ENCODE measurements around the gene ZNF407.

ZNF407 gene

DNA sequence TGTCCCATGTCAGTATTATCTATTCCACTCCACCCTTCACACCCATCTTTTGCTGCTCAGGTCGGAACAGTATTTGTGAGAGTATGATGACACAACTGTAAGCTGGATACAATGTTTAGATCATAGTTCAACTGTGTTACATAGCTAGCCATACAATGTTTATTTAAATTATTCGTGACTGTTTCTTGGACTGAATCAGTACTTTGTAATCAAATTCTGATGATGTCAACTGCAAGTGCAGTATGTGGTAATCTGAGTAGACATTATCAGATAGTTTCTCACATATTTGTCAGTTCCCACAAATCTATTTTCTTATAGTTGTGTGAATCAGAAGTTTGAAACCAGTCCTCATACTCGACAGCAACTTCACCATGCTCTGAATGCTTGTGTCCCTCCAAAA lies 177.6 kb downstream of the ZNF407 start:
- peak; percentile 80 for ATAC-seq
- TF ChIP-seq TCF4 (CRISPR knock-in tag; IDR thresholded peaks at IDR 0.05; ENCODE audit: borderline replicate concordance) (no peak), ISL1 (CRISPR knock-in tag; IDR thresholded peaks at IDR 0.05) (no peak), ZNF565 (CRISPR knock-in tag; conservative IDR thresholded peaks at IDR 0.05; ENCODE audit: low read depth) (no peak), OSR1 (CRISPR knock-in tag; IDR thresholded peaks at IDR 0.05) (no peak), ZC3H10 (CRISPR knock-in tag; IDR thresholded peaks at IDR 0.05) (no peak), ZNF8 (CRISPR knock-in tag; IDR thresholded peaks at IDR 0.05) (no peak), ESRRG (CRISPR knock-in tag; IDR thresholded peaks at IDR 0.05) (no peak), GLIS3 (CRISPR knock-in tag; IDR thresholded peaks at IDR 0.05) (no peak), RARB (CRISPR knock-in tag; IDR thresholded peaks at IDR 0.05) (no peak), PPARA (CRISPR knock-in tag; IDR thresholded peaks at IDR 0.05; ENCODE audit: borderline replicate concordance) (no peak), CSDC2 (CRISPR knock-in tag; IDR thresholded peaks at IDR 0.05) (no peak), ZNF70 (CRISPR knock-in tag; IDR thresholded peaks at IDR 0.05) (no peak), ZFP3 (CRISPR knock-in tag; IDR thresholded peaks at IDR 0.05) (no peak), TOX (CRISPR knock-in tag; IDR thresholded peaks at IDR 0.05; ENCODE audit: borderline replicate concordance) (no peak)
- TF ChIP-seq, protein P1, sequence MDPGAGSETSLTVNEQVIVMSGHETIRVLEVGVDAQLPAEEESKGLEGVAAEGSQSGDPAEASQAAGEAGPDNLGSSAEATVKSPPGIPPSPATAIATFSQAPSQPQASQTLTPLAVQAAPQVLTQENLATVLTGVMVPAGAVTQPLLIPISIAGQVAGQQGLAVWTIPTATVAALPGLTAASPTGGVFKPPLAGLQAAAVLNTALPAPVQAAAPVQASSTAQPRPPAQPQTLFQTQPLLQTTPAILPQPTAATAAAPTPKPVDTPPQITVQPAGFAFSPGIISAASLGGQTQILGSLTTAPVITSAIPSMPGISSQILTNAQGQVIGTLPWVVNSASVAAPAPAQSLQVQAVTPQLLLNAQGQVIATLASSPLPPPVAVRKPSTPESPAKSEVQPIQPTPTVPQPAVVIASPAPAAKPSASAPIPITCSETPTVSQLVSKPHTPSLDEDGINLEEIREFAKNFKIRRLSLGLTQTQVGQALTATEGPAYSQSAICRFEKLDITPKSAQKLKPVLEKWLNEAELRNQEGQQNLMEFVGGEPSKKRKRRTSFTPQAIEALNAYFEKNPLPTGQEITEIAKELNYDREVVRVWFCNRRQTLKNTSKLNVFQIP (CRISPR knock-in tag; IDR thresholded peaks at IDR 0.05; ENCODE audit: borderline replicate concordance, low read depth) = no peak
- TF ChIP-seq, protein P2, sequence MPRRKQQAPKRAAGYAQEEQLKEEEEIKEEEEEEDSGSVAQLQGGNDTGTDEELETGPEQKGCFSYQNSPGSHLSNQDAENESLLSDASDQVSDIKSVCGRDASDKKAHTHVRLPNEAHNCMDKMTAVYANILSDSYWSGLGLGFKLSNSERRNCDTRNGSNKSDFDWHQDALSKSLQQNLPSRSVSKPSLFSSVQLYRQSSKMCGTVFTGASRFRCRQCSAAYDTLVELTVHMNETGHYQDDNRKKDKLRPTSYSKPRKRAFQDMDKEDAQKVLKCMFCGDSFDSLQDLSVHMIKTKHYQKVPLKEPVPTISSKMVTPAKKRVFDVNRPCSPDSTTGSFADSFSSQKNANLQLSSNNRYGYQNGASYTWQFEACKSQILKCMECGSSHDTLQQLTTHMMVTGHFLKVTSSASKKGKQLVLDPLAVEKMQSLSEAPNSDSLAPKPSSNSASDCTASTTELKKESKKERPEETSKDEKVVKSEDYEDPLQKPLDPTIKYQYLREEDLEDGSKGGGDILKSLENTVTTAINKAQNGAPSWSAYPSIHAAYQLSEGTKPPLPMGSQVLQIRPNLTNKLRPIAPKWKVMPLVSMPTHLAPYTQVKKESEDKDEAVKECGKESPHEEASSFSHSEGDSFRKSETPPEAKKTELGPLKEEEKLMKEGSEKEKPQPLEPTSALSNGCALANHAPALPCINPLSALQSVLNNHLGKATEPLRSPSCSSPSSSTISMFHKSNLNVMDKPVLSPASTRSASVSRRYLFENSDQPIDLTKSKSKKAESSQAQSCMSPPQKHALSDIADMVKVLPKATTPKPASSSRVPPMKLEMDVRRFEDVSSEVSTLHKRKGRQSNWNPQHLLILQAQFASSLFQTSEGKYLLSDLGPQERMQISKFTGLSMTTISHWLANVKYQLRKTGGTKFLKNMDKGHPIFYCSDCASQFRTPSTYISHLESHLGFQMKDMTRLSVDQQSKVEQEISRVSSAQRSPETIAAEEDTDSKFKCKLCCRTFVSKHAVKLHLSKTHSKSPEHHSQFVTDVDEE (CRISPR knock-in tag; IDR thresholded peaks at IDR 0.05) = no peak
- TF ChIP-seq, protein P3, sequence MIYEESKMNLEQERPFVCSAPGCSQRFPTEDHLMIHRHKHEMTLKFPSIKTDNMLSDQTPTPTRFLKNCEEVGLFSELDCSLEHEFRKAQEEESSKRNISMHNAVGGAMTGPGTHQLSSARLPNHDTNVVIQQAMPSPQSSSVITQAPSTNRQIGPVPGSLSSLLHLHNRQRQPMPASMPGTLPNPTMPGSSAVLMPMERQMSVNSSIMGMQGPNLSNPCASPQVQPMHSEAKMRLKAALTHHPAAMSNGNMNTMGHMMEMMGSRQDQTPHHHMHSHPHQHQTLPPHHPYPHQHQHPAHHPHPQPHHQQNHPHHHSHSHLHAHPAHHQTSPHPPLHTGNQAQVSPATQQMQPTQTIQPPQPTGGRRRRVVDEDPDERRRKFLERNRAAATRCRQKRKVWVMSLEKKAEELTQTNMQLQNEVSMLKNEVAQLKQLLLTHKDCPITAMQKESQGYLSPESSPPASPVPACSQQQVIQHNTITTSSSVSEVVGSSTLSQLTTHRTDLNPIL (CRISPR knock-in tag; IDR thresholded peaks at IDR 0.05; ENCODE audit: low read depth) = no peak

DNA sequence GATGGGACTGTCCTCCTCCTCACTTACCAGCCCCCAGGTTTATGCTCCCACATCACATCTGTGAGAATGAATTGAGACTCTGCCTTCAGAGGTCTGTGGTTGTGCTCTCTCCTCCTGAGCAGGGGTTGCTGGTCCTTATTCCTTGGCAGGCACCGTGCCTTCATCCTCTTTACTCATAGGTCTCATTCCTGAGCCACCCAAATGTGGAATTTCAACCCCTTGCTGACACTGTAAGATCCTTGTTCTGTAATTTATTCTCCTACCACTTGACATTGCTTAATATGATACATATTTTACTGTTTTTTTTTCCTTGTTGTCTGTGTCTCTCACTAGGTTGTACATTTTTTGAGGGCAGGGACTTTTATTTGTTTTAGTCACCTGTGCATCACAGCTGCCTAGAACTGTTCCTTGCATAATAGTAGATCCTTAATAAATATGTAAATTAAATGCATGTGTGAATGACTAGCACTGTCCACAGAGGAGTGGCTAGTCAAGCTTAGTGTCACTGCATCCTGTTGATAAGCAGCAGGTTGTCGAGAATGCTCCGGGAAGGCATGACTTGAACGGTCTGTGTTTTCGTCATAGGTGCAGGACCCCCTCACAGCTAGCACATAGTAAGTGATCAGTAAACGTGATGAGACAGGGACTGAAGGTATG lies 180.6 kb downstream of the ZNF407 start:
- no peak; the same call in 2 of the 3 replicates for ATAC-seq
- TF ChIP-seq OSR1 (CRISPR knock-in tag; IDR thresholded peaks at IDR 0.05) = no peak
- no peak for TF ChIP-seq ZFP3 (CRISPR knock-in tag; IDR thresholded peaks at IDR 0.05)
- TF ChIP-seq, protein P4, sequence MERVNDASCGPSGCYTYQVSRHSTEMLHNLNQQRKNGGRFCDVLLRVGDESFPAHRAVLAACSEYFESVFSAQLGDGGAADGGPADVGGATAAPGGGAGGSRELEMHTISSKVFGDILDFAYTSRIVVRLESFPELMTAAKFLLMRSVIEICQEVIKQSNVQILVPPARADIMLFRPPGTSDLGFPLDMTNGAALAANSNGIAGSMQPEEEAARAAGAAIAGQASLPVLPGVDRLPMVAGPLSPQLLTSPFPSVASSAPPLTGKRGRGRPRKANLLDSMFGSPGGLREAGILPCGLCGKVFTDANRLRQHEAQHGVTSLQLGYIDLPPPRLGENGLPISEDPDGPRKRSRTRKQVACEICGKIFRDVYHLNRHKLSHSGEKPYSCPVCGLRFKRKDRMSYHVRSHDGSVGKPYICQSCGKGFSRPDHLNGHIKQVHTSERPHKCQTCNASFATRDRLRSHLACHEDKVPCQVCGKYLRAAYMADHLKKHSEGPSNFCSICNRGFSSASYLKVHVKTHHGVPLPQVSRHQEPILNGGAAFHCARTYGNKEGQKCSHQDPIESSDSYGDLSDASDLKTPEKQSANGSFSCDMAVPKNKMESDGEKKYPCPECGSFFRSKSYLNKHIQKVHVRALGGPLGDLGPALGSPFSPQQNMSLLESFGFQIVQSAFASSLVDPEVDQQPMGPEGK (CRISPR knock-in tag; IDR thresholded peaks at IDR 0.05; ENCODE audit: borderline replicate concordance) = no peak
- no peak for TF ChIP-seq ZFP30 (CRISPR knock-in tag; IDR thresholded peaks at IDR 0.05)
- TF ChIP-seq, protein P5, sequence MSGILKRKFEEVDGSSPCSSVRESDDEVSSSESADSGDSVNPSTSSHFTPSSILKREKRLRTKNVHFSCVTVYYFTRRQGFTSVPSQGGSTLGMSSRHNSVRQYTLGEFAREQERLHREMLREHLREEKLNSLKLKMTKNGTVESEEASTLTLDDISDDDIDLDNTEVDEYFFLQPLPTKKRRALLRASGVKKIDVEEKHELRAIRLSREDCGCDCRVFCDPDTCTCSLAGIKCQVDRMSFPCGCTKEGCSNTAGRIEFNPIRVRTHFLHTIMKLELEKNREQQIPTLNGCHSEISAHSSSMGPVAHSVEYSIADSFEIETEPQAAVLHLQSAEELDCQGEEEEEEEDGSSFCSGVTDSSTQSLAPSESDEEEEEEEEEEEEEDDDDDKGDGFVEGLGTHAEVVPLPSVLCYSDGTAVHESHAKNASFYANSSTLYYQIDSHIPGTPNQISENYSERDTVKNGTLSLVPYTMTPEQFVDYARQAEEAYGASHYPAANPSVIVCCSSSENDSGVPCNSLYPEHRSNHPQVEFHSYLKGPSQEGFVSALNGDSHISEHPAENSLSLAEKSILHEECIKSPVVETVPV (CRISPR knock-in tag; IDR thresholded peaks at IDR 0.05) = no peak
- TF ChIP-seq RARB (CRISPR knock-in tag; IDR thresholded peaks at IDR 0.05) = no peak
- TF ChIP-seq ZNF70 (CRISPR knock-in tag; IDR thresholded peaks at IDR 0.05) = no peak
- TF ChIP-seq, protein P2 (CRISPR knock-in tag; IDR thresholded peaks at IDR 0.05) = no peak
- TF ChIP-seq ZC3H10 (CRISPR knock-in tag; IDR thresholded peaks at IDR 0.05) = no peak
- no peak for TF ChIP-seq ARNTL (CRISPR knock-in tag; IDR thresholded peaks at IDR 0.05; ENCODE audit: borderline replicate concordance, low read depth)
- no peak for TF ChIP-seq ISL1 (CRISPR knock-in tag; IDR thresholded peaks at IDR 0.05)
- TF ChIP-seq ZNF565 (CRISPR knock-in tag; conservative IDR thresholded peaks at IDR 0.05; ENCODE audit: low read depth) = no peak
- TF ChIP-seq, protein P3 (CRISPR knock-in tag; IDR thresholded peaks at IDR 0.05; ENCODE audit: low read depth) = no peak
- TF ChIP-seq, protein P1 (CRISPR knock-in tag; IDR thresholded peaks at IDR 0.05; ENCODE audit: borderline replicate concordance, low read depth) = no peak
